Smooth muscle cell (in vitro differentiated cells): ENCODE results near the gene TRIM60. TPM values are rescaled to one million over a fixed set of nuclear protein-coding genes. Genes with fewer than 3 reads are reported as not detected.
"Not testable (repeated sequence)": the region's sequence is repeated elsewhere in the genome, so short reads cannot be mapped to it uniquely, and the experiment has no call there.

ENCODE experiments used
- DNase-seq: peaks from one replicate; lab custom pipeline; 2025; ENCODE audit not compliant: unreplicated experiment; lab: John Stamatoyannopoulos, UW
- H2AFZ ChIP-seq: fragments of 200-600 bp; sonication (generic); 2 replicates; pipeline ENCODE4 v1.6.0; 2016; ENCODE audit warnings: antibody characterized with exemption, low read depth, mild to moderate bottlenecking
- H3F3A ChIP-seq: fragments of 200-600 bp; sonication (generic); 2 replicates; pipeline ENCODE4 v1.6.0; 2017; ENCODE audit warnings: antibody characterized with exemption, low read depth
- H3K27ac ChIP-seq: fragments of 200-600 bp; sonication (generic); 2 replicates; pipeline ENCODE4 v1.5.1; 2016; ENCODE audit warnings: low read depth, mild to moderate bottlenecking
- H3K27me3 ChIP-seq: fragments of 200-600 bp; sonication (generic); 2 replicates; pipeline ENCODE4 v1.6.1; 2016; ENCODE audit warnings: low read depth, mild to moderate bottlenecking
- H3K36me3 ChIP-seq: fragments of 200-600 bp; sonication (generic); 2 replicates; pipeline ENCODE4 v1.5.1; 2016; ENCODE audit warnings: low read depth
- H3K4me1 ChIP-seq: fragments of 200-600 bp; sonication (generic); 2 replicates; pipeline ENCODE4 v1.5.1; 2016; ENCODE audit warnings: low read depth
- H3K4me2 ChIP-seq: fragments of 200-600 bp; sonication (generic); 2 replicates; pipeline ENCODE4 v1.6.0; 2016; ENCODE audit warnings: mild to moderate bottlenecking
- H3K4me3 ChIP-seq: fragments of 200-600 bp; sonication (generic); 2 replicates; pipeline ENCODE4 v1.5.1; 2016; ENCODE audit warnings: mild to moderate bottlenecking
- H3K79me2 ChIP-seq: fragments of 200-600 bp; sonication (generic); 2 replicates; pipeline ENCODE4 v1.6.0; 2016; ENCODE audit warnings: low read depth, mild to moderate bottlenecking
- H3K9ac ChIP-seq: fragments of 200-600 bp; sonication (generic); 2 replicates; pipeline ENCODE4 v1.6.0; 2016; ENCODE audit warnings: low read depth
- H3K9me3 ChIP-seq: fragments of 200-600 bp; sonication (generic); replicated peaks from 2 replicates; pipeline ENCODE4 v1.5.1; 2016; ENCODE audit warnings: low read depth
- H4K20me1 ChIP-seq: fragments of 200-600 bp; sonication (generic); 2 replicates; pipeline ENCODE4 v1.6.0; 2016; ENCODE audit warnings: low read depth
- WGBS: methylation state at CpG from one replicate; pipeline ENCODE4 v1.1.7; 2016; ENCODE audit warnings: low lambda C conversion rate; 5-methylcytosine and 5-hydroxymethylcytosine counted together
- polyA plus RNA-seq: library from polyadenylated mRNA; unstranded; fragments of >200 nt; fragmentation: Nextera tagmentation; extraction: Ambion mirVana; gene quantifications from 2 replicates; pipeline ENCODE4 v1.2.1, GENCODE V29; 2016
- total RNA-seq: library from RNA; depleted of rRNA; stranded (reverse); fragments of >200 nt; gene quantifications from 2 replicates; pipeline ENCODE4 v1.2.3, GENCODE V29; 2014
- TF ChIP-seq, protein P1 (sequence below): fragments of 200-600 bp; sonication (generic); IDR thresholded peaks from 2 replicates; pipeline ENCODE4 v1.5.1; 2017; ENCODE audit warnings: borderline replicate concordance, mild to moderate bottlenecking, antibody characterized with exemption; ENCODE audit not compliant: insufficient read depth, poor library complexity, severe bottlenecking

The TRIM60 gene
- total RNA-seq = not detected in 2 replicates
- not detected in 2 replicates for polyA plus RNA-seq

- Histone ChIP-seq H3K4me1 (no peaks in the 10 kb centered on the region), H3K79me2 (no peaks in the 10 kb centered on the region), H3K9ac (no peak within 1 kb of the TSS), H3K27ac (no peak within 1 kb of the TSS), H3K4me2 (no peak within 1 kb of the TSS), H3K36me3 (no peaks in the 10 kb centered on the region), H3K4me3 (no peak within 1 kb of the TSS), H3K9me3 (no peaks in the 10 kb centered on the region), H4K20me1 (no peaks in the 10 kb centered on the region), H3K27me3 (no peaks in the 10 kb centered on the region), H2AFZ (no peak within 1 kb of the TSS), H3F3A (no peaks in the 10 kb centered on the region)
- TF ChIP-seq, protein P1, sequence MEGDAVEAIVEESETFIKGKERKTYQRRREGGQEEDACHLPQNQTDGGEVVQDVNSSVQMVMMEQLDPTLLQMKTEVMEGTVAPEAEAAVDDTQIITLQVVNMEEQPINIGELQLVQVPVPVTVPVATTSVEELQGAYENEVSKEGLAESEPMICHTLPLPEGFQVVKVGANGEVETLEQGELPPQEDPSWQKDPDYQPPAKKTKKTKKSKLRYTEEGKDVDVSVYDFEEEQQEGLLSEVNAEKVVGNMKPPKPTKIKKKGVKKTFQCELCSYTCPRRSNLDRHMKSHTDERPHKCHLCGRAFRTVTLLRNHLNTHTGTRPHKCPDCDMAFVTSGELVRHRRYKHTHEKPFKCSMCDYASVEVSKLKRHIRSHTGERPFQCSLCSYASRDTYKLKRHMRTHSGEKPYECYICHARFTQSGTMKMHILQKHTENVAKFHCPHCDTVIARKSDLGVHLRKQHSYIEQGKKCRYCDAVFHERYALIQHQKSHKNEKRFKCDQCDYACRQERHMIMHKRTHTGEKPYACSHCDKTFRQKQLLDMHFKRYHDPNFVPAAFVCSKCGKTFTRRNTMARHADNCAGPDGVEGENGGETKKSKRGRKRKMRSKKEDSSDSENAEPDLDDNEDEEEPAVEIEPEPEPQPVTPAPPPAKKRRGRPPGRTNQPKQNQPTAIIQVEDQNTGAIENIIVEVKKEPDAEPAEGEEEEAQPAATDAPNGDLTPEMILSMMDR = no peak
- DNase-seq = no peak
- WGBS = 97% methylated on average over 41 of the region's 41 CpGs
These were observed at the start of gene TRIM60 for GRCh38 chr4:165031436-165032211. TSS of gene TRIM60 (plus strand) at chr4:165031999. CDS start at chr4:165040073, 8,074 bp downstream.

DNA sequence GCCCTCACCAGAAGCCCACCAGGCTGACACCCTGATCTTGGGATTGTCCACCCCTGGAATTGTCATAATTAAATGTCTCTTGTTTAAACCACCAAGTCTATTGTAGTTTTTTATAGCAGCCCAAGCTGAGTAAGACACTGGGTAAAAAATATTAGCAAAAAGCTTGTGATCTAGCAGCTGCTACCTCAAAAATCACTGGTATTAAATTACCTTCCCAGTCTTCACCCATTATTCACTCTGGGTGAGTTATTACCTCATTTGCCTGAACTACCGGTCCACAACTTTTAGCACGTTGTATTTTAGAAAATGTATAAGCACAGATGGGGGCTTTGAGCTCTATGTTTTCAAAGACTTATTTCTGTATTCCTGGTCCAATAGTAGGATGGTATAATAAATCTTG is 42.3 kb upstream of the TRIM60 start:
- Histone ChIP-seq H3K9me3 (no peaks in the 10 kb centered on the region), H3K79me2 (no peaks in the 10 kb centered on the region), H3K4me1 (no peaks in the 10 kb centered on the region), H3K27ac (no peak overlapping the region), H3K9ac (no peak overlapping the region), H4K20me1 (no peaks in the 10 kb centered on the region), H2AFZ (no peak overlapping the region), H3K4me2 (no peak overlapping the region), H3K36me3 (no peaks in the 10 kb centered on the region), H3K27me3 (no peaks in the 10 kb centered on the region), H3K4me3 (no peak overlapping the region), H3F3A (no peaks in the 10 kb centered on the region)
- no peak for DNase-seq
- TF ChIP-seq, protein P1 = no peak
- WGBS = 91% methylated on average over 2 of the region's 2 CpGs

DNA sequence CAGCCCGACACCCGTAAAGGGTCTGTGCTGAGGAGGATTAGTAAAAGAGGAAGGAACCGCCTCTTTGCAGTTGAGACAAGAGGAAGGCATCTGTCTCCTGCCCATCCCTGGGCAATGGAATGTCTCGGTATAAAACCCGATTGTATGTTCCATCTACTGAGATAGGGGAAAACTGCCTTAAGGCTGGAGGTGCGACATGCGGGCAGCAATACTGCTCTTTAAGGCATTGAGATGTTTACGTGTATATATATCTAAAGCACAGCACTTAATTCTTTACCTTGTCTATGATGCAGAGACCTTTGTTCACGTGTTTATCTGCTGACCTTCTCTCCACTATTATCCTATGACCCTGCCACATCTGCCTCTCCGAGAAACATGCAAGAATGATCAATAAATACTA is 41.0 kb upstream of the TRIM60 start:
- not testable (repeated sequence) for H3K27me3 ChIP-seq, H3K27ac ChIP-seq, H4K20me1 ChIP-seq, H2AFZ ChIP-seq, H3K4me2 ChIP-seq, H3K9me3 ChIP-seq, H3K9ac ChIP-seq, H3K36me3 ChIP-seq, H3K4me3 ChIP-seq, H3F3A ChIP-seq, DNase-seq, H3K79me2 ChIP-seq, H3K4me1 ChIP-seq
- 90% methylated on average over 10 of the region's 10 CpGs for WGBS

- 86% methylated on average over 6 of the region's 6 CpGs for WGBS
- not testable (repeated sequence) for H2AFZ ChIP-seq, H3K9me3 ChIP-seq, H4K20me1 ChIP-seq, DNase-seq, H3K79me2 ChIP-seq, H3K4me3 ChIP-seq, H3K4me1 ChIP-seq, H3K4me2 ChIP-seq, H3K27ac ChIP-seq, H3K27me3 ChIP-seq, H3K36me3 ChIP-seq, H3F3A ChIP-seq, H3K9ac ChIP-seq
These were observed 35.7 kb upstream of the TRIM60 start for GRCh38 chr4:164996123-164996522.
